NCI-H524 treated with DMSO at 0.1 percent for 48 hours (cell line): ENCODE data around the gene MAGEF1.

Experiments used
- DNase-seq: peaks from one replicate; lab custom pipeline; 2025; lab: John Stamatoyannopoulos, UW

MAGEF1 gene

DNA sequence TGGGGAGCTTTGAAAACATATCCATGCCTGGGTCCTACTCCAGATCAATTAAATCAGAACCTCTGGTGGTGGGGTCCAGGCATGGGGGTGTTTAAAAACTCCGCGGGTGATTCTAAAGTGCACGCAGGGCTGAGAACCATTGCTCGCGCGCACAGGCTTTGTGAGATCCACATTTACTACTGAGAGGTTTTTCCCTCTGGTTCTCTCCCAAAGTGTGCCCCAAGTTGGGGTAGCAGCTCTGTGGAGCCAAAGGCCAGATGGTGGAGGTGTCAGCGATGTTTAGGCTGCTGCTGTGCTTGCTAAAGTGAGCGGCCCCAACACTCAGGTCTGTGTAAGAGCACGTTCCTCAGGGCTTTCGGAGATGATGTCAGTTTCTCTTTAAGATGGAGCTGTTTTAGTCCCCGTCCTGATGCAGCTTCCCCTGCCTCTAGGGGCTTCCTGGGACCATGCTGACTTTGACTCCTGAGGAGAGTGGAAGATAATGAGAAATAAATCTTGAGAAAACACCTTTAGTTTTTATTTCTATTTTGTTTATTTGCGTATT, 13.4 kb upstream of the MAGEF1 start:
- DNase-seq = no peak

DNA sequence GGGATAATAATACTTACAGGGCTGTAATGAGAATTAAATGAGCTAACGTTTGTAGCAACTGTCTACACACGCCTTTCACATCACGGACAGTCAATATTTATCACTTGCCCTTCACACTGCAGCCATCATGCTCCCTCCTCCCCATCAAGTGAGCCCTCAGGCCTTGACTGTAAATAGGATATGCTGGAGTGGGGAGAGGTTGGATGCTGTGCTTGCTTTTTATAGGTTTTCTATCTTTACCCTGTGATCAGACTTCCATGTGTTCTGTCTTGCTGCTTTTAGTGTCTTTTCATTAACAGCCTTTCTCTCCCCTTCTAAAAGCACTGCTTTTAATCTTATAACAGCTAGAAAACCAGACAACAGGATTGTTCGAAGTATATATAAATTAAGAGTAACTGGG, 12.8 kb upstream of the MAGEF1 start:
- no peak for DNase-seq

DNA sequence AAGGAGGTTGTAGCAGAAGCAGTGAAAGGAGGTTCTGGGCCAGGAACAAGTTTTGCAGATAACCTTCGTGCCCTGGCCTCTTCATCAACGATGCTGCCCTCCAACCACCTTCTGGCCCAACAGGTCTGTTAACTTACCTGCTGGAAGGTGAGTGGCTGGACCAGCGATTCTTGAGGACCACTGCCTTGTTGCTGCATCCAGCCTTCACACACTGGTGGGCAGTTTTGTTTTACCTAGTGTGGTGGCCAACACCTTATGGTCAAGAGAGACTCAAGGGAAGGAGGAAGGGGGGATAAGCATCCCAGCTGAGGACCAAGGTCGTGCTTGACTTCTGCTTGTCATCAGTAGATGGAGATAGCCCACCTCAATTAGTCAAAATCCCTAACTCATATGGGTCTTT, 7.8 kb upstream of the MAGEF1 start:
- no peak for DNase-seq

DNA sequence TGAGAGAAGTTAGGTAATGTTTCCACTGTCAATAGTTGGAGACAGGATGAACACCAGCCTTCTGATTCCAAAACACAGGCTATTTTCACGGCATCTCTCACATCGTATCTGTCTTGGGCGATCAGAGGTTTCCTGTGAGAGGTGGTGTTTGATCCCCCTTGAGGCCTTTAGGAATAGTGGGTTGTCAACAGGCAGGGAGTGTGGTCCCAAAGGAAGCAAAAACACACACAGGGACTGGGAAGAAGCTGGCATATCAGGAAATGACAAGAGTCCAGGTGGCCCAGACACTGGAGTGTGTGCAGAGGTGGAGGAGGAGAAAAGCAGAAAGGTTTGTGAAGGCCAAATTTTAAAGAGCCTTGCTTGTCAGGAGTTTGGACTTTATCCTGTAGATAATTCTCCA, 6.6 kb upstream of the MAGEF1 start:
- DNase-seq = no peak

DNA sequence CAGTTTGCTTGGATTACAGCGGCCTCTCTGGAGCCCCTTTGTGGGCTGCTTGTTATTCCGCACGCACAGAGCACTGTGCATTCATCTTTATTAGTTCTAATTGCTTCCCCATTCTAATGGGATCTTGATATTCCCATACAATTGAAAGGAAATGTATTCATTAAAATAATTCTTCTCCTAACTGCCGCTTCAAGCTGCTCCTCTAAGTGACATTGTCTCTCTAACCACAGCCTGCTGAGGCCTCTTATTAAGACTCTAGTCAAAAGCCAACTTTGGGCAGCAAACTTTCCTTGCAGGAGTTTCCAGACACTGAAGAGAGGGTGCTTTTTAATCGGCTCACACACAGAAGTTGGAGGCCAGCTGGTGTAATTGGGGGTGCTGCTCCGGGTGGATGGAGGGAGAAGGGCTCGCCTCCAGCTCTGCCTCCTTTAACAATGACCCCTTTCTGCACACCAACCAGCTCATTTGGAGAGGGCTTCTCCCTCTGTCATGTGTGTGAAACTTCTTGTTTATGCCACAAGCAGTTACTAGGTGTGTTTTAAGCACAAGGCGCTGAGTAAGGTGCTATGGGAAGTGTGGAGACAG, 5.6 kb upstream of the MAGEF1 start:
- DNase-seq = no peak

DNA sequence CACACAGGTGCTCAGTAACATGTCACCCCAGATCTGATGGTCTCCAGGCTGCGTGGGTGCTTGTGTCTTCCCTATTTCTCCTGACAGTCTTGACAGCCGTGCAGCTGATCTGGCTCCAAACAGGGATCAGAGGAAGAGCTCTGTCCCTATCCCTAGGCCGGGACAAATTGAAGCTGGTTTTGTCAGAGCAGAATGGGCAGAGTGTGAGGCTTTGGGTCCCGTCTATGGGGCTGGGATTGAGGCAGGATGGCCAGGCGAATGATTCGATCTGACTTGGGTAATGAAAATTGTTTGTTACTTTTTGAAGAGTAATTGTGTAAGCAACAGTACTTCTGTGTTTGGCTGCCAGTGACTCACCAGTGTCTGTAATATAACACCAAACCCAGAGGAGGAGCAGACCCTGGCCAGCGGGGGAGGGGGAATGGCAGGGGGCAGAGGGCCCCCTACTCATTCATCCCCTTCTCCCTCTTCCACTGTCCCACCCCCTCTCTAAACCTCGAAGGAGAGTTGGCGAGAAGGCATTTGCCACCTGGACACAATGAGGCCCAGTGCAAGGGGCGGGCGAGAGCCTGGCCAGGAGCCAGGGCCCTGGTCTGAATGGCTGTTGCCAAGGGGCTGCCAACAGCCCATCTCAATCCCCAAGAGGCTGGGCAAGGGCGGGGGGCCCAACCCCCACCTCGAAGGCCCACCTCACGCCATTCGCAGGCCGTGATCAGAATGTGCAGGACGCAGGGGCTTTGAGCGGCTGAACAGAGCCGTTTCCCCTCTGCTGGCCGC, 4.9 kb upstream of the MAGEF1 start:
- DNase-seq = no peak

DNA sequence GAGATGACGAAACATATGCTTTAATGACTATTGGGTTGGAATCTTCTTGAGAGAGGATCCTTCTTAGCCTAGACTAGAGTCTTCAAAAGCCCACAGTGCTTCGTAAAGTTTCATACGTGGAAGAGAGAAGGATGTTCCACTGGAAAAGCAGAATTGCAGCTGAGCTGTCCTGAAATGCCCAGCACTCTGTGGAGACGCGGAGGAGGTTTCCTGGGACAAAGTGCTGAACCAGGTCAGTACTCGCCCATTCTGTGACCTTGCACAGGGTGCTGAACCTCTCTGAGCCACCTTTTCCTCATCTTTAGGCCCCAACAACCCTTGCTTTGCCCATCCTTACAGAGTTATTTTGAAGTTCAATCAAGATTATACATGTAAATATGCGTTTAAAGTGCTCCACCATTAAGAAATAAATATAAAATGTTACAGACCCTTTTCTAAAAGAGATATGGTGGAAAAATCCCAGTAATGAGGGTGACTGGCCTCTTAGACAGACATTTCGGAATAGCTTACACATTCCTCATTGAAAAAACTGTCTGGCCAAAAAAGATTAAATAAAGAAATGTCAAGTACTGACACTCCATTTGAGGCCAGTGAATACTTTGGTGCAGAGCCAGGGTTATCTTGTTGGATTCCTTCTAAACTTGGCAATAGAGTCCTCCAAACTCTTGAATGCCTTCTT, 4.2 kb upstream of the MAGEF1 start:
- DNase-seq = no peak

DNA sequence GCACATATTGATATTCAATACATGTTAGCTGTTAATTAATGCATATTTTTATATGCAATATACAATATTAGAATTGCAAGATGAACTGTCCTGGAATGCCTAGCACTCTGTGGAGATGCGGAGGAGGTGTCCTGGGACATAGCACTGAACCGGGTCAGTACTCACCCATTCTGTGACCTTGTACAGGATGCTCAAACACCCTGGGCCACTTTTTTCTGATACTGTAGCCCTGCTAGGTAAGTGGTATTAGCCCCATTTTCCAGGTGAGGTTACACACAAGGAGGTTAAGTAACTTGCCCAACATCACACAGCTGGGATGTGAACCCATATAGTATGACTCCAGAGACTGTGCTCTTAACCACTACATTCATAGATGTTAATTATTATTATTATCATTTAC, 1.7 kb upstream of the MAGEF1 start:
- DNase-seq = no peak

DNA sequence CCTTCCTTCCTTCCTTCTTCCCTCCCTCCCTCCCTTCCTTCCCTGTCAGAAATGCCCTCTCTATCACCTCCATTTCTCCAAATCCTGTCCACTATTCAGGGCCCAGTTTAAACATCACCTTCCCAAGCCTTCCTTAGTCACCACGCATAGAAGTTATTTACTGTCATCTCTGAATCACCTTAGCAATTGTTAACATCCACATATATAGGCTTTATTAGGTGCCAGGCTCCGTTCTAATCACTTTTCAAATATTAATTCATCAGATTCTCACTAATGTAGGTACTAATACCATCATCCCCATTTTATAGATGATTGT, 1.1 kb upstream of the MAGEF1 start:
- no peak for DNase-seq

DNA sequence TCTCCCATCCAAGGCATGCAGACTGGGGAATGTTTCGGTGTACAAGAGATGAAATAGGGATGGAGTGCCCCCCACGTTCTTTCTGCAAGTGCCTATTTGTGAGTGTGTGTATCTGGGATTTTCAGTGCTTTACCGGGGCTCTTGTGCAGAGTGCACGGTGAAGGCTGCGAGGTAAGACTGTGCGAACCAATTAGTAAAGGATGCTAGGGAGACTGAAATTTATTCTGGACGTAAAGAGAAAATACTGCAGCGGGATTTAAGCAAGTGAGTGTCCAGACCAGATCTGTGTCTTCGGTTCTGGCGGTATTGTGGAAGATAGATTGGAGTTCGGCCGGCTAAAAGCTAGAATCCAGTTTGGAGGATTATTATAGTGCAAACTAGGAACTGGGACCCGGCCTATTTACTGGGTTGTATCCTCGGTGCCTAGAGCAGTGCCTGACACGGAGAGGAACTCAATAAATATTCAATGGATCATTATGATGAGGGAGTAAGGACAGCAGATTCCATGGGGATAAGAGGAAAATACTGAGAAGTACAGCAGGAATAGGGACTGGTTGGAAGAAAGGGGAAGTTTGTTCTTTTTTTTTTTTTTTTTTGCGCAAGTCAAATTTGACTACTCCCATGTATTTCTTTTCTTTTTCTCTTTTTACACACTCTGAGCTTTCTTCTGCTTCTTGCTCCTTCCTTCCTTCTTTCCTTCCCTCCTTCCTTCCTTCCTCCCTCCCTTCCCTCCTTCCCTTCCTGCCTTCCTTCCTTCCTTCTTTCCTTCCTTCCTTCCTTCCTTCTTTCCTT, 580 bp upstream of the MAGEF1 start:
- DNase-seq = peak; percentile 72

DNA sequence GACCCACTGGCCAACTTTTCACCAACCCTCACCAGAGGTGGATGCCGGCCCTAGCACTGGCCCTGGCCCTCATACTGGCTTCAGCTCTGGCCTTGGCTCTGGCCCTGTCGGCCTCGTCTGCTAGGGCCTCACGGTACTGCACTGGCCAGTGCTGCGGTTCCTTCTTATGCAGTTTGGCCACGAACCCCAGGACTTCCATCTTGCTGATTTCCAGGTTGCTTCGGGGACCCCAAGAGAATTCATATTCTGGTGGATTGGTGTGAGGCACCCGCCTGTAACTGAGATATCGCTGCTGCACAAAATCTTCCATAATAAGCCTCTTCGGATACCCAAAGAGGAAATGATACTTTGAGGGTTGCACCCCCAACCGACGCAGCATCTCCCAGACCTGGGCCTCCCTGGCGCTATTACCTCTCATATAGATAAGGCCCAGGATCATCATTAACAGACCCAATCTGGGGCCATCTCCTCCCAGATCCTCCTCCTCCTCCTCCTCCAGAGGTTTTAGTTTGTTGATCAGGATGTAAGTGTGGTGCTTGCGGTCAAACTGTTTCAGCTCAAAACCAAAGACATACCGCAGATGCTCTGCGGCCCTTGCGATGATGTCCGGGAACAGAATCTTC, 883 bp downstream of the MAGEF1 start:
- DNase-seq = no peak

DNA sequence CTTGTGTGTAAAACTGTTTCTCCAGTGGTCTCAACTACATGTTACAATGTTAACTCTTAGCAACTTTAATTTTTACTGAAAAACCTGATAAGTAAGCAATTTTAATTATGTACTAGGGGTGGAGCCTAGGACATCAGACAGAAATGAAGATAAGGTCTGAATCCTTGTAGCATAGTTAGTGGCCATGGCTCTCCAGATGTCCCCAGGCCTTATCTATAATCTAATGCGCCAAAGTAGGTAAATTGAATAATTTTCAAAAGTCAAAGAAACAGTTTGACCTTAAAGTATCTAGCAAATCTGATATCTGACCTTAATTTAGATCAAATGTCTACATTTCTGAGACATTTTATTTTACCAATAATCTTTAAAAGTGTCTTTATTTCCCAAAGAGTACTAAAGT, 8.2 kb downstream of the MAGEF1 start:
- no peak for DNase-seq

DNA sequence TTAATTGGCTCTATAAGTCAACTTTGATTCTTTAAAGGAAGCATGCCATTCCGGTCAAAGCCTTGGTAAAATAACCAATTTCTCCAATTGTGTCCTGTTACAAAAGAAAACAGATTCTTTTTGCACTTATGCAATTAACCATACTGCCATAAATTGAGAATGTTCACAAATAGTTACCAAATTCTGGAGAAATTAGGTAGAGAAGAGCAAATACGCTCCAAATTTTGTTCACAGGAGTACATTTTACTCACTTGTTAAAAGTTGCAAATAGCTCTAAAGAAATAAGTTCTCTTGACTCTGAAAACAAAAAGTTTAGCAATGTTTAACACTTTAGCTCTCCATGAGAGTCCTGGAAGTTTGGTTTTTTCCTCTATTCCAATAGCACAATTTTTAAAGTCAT, 11.1 kb downstream of the MAGEF1 start:
- DNase-seq = no peak

DNA sequence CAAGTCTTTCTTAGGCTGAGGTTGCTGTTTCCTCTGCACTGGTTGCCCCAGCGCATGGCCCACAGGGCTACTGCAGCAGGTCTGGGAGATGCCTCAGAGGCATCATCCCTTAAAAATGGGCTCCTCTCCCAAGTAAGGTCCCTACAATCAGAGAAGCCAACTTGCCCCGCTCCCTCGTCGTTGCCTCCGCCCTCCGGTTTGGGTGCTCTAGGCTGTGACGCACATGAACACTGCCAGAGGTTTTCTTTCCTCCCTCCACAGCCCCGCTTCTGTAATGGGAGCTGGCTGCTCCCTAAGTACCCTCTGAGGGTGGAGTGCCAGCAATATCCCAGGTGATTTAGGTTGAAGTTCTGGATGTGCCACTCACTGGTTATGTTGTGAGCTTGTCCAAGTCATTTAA, 14.0 kb downstream of the MAGEF1 start:
- no peak for DNase-seq

DNA sequence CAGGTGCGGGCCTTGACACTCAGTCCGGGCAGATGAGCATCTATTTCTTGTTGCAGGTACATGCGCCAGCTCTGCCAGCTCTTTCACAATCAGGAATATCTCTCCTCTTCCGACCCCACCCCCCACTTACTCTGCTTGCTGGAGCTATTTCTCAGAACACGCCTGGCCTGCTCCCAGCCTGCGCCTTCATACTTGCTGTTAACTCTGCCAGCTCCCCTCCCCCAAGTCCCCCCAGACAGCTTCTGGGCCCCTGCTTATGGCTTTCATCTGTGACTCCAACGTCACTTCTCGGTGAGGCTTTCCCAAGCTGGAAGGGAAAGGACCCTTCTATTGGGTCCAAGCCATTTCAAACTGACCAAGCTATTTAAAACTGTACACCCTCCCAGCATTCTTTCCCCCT, 15.2 kb downstream of the MAGEF1 start:
- DNase-seq = no peak

DNA sequence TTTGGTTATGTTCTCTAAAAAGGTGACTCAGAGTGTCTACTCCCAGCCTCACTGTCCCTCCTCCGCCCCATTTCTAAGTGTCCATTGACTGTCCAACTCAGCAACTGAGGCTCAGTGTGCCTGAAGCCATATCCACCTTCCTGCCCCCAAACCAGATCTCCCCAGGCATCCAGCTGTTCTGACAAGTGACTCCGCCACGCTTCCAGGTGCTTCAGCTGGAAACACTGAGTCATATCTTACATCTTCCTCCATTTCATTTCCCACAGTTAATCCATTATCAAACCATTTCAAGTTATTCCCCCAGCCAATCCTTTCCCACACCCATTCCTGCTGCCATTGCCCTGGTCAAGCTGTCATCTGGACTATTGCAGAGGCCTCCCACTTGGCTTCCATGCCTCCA, 17.1 kb downstream of the MAGEF1 start:
- no peak for DNase-seq

DNA sequence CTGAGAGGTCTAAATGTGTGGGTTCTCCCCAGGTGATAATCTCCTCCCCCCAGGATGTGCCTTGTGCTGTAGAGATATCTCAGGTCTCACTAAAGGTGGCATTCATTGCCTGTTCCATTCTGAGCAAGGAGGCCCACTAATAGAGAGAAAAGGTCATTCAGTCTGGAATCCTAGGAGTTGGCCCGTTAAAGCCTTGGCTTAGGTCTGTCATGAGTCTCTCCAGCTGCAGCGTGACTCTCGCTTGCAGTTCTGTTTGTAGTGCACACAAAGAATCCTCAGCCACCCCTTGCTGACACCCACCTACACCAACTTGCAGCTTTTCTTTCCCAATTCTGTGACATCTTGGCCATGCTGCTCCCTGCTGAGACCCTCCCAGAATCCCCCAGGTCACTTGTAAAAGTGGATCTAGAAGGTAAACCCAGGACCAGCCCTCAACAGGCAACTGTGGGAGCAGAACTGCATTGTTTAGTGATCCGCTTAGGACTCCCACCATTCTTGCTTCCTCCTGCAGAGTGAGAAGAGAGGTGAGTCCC, 17.7 kb downstream of the MAGEF1 start:
- DNase-seq = no peak

DNA sequence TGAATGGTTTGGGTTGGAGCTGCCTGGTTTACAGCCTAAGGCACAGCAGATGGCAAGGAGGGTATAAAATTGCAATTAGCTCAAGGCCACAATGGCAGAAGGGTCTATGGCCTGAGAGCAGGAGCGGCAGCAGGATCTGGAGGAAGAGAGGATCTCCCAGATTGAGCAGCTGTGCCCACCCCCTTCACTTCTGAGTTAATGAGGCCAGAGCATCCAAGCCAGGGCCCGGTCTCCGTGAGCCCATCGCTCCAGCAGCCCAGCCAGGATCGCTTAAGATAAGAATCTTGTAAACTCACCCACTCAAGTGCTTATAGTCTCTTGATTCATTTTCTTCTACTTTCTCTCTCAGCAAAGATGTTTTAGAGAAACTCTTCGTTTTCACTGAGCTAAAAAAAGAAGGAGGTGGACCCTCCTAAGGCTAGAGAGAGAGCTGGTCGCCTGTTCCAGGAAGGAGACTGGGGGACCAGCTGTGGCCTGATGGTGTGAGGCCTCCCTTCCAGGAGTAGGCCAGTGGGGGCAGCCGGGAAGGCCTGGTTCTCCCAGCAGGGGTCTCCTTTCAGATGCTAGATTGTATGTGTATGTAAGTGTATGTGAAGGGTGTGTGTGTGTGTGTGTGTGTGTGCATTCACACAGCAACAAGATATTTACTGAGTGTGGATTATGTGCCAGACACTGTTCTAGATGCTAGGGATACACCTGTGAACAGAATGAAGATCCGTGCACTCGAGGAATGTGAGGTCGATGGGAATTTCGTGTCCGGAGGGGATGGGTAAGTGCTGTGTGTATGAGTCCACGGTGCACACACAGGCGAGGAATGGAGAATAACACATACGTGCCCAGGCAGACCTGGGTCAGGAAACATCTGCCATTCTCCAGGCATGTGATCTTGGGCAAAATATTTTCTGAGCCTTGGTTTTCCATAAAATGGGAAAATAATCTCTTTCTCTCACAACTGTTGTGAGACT, 18.6 kb downstream of the MAGEF1 start:
- DNase-seq = peak; percentile 99

DNA sequence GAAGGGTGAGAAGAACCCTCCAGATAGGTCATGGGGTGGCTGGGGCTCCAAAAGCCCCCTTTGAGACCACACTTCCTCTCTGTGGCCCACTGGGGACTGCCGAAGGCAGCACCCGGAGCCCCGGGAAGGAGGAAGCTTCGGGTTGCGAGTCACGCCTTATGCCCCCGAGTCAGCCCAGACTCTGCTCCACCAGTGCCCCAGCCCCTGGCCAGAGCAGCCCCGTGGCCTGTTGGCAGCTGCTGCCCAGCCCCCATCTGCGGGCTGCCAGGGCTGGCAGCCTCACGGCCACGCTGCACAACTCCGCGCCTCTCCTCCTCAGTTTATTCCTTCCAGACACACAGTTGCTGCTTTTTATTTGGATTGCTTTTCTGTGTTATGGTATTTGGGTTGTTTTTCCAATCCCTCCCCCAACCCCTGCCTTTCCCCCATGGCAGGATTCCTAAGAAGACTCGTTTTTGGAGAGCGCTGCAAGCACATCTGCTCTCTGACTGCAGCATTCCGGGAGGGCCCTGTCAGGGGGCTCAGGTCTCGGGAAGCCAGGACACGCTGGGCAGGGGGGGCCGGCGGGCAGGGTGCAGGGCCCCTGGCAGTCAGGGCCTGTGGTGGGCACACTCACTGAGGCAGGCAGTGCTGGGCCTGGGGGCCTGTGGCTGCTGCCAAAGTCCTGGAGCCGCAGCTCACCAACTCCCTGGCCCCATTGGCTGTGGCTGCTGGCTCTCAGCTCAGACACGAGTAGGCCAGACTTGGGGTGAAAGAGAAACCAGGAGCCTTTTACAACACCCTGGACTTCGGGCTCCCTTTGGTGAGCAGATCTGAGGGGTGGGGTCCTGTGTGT, 20.2 kb downstream of the MAGEF1 start:
- no peak for DNase-seq
